CD4-positive, alpha-beta memory T cell (primary cell): ENCODE results near the gene RASA2. TPM values are rescaled to one million over a fixed set of nuclear protein-coding genes. Genes with fewer than 3 reads are reported as not detected.

Experiments used
- CTCF ChIA-PET: fragments of 350-600 bp; sonication (Branson Sonifier 250); formaldehyde crosslinking; loops from one replicate; lab custom pipeline; 2021; ENCODE audit warnings: inconsistent platforms; ENCODE audit not compliant: partially characterized antibody; lab: Charles Lee
- POLR2A ChIA-PET: fragments of 350-600 bp; sonication (Branson Sonifier 250); formaldehyde crosslinking; loops from one replicate; lab custom pipeline; 2021; ENCODE audit not compliant: partially characterized antibody; lab: Charles Lee
- DNase-seq, 5 donors: peaks; one replicate each; pipeline versions ENCODE4 v3.0.0 to v3.0.0-alpha.2; 2020 to 2022; ENCODE audit warnings: mixed read lengths in 1 of 5
- H3K27ac ChIP-seq: one replicate; pipeline ENCODE4 v1.7.0; 2013; ENCODE audit warnings: low read depth, low read length
- H3K27me3 ChIP-seq: 2 replicates; pipeline ENCODE4 v1.7.0; 2013; ENCODE audit warnings: mild to moderate bottlenecking, low read length, moderate library complexity; ENCODE audit not compliant: insufficient read depth
- H3K36me3 ChIP-seq: 2 replicates; pipeline ENCODE4 v1.7.0; 2013; ENCODE audit warnings: mild to moderate bottlenecking, low read length, moderate library complexity; ENCODE audit not compliant: insufficient read depth
- H3K4me1 ChIP-seq: 2 replicates; pipeline ENCODE4 v1.7.0; 2013; ENCODE audit warnings: mild to moderate bottlenecking, low read length, moderate library complexity; ENCODE audit not compliant: insufficient read depth
- H3K4me3 ChIP-seq, 2 donors: one replicate each; pipeline ENCODE4 v1.7.0; 2013; ENCODE audit warnings: low read length in 2 of 2, mild to moderate bottlenecking in 1 of 2
- H3K9me3 ChIP-seq, 2 donors: one replicate each; pipeline ENCODE4 v1.7.0; 2013; ENCODE audit warnings: low read length in 2 of 2, control low read depth in 1 of 2; ENCODE audit not compliant: control insufficient read depth in 1 of 2
- H3K27ac Mint-ChIP-seq, 7 donors: one replicate each; pipeline ENCODE4 v1.8.0; 2020 to 2021; ENCODE audit warnings: mixed read lengths in 7 of 7, mild to moderate bottlenecking in 6 of 7, inconsistent platforms in 3 of 7, moderate library complexity in 3 of 7
- H3K27me3 Mint-ChIP-seq, 2 donors: one replicate each; pipeline ENCODE4 v1.8.0; 2020 to 2021; ENCODE audit warnings: mixed read lengths in 2 of 2
- H3K36me3 Mint-ChIP-seq, 2 donors: one replicate each; pipeline ENCODE4 v1.8.0; 2020 to 2021; ENCODE audit warnings: mixed read lengths in 2 of 2, inconsistent platforms in 1 of 2, mild to moderate bottlenecking in 1 of 2
- H3K4me1 Mint-ChIP-seq, 4 donors: one replicate each; pipeline ENCODE4 v1.8.0; 2020 to 2021; ENCODE audit warnings: mixed read lengths in 4 of 4, mild to moderate bottlenecking in 1 of 4
- H3K4me3 Mint-ChIP-seq, 8 donors: one replicate each; pipeline ENCODE4 v1.8.0; 2020 to 2021; ENCODE audit warnings: mixed read lengths in 8 of 8, mild to moderate bottlenecking in 7 of 8, moderate library complexity in 6 of 8, inconsistent platforms in 3 of 8
- H3K9me3 Mint-ChIP-seq, 8 donors: one replicate each; pipeline ENCODE4 v1.8.0; 2020 to 2021; ENCODE audit warnings: mixed read lengths in 8 of 8, mild to moderate bottlenecking in 5 of 8, inconsistent platforms in 3 of 8, moderate library complexity in 1 of 8
- intact Hi-C: fragments of 100-400 bp; cut with micrococcal nuclease; formaldehyde crosslinking; loops from one replicate; pipeline ENCODE4 v1.15.1; 2023
- polyA plus RNA-seq, 2 donors: library from polyadenylated mRNA; unstranded; fragments of 300-500 nt; fragmentation: Illumina TruSeq; gene quantifications; one replicate each; pipeline ENCODE4 v1.2.3, GENCODE V29; 2021
- total RNA-seq, 2 experiments: library from RNA; stranded (reverse); gene quantifications; one replicate each; pipeline ENCODE4 v1.2.3, GENCODE V29; 2021

RASA2 gene
- total and polyA plus RNA-seq, 4 experiments from 2014 or later = 29.4 to 80.9 (median 57.0) TPM

GRCh38 chr3:141540531-141540930 lies 53.7 kb downstream of the RASA2 start:
- no peak overlapping the region for H3K4me3 Mint-ChIP-seq
- peak overlapping the region in 4 of 7 donors; percentile 30 to 86 (median 74) for H3K27ac Mint-ChIP-seq
- Histone ChIP-seq H3K9me3 (no peaks in the 10 kb centered on the region), H3K27ac (no peak overlapping the region), H3K36me3 (peaks cover 4% of the 10 kb centered on the region), H3K4me1 (peaks cover 49% of the 10 kb centered on the region), H3K27me3 (no peaks in the 10 kb centered on the region), H3K4me3 (no peak overlapping the region)
- H3K36me3 Mint-ChIP-seq = peaks cover 55 to 64% of the 10 kb centered on the region in 2 donors
- no peaks in the 10 kb centered on the region for H3K27me3 Mint-ChIP-seq
- no peak for DNase-seq
- peaks cover 38 to 65% (median 48%) of the 10 kb centered on the region in 4 donors for H3K4me1 Mint-ChIP-seq
- H3K9me3 Mint-ChIP-seq = peaks cover 0 to 21% (median 12%) of the 10 kb centered on the region in 8 donors
- intact Hi-C loops = loop anchor here (2.0 kb wide), 1 partner anchor 14 kb away; no protein-coding TSS in a partner anchor
- CTCF ChIA-PET = interaction anchor here (1.0 kb wide), 1 partner anchor 25 kb away, joined by 3 read pairs; no protein-coding TSS in a partner anchor
- POLR2A ChIA-PET = interaction anchor here (1.5 to 3.1 kb wide), 2 partner anchors 20 to 53 kb away, joined by 4 to 9 read pairs; no protein-coding TSS in a partner anchor

- ChIA-PET CTCF (interaction anchor here (0.7 kb wide), 1 partner anchor 335 kb away, joined by 3 read pairs; no protein-coding TSS in a partner anchor), POLR2A (interaction anchor here (3.1 kb wide), 1 partner anchor 18 kb away, joined by 9 read pairs; no protein-coding TSS in a partner anchor)
- Histone ChIP-seq H3K27me3 (no peaks in the 10 kb centered on the region), H3K9me3 (no peaks in the 10 kb centered on the region), H3K4me1 (peaks cover 49% of the 10 kb centered on the region), H3K36me3 (peaks cover 4% of the 10 kb centered on the region), H3K4me3 (no peak overlapping the region), H3K27ac (no peak overlapping the region)
- Mint-ChIP-seq H3K4me1 (peaks cover 43 to 75% (median 55%) of the 10 kb centered on the region in 4 donors), H3K4me3 (peak overlapping the region in 1 of 8 donors; percentile 9), H3K27ac (peak overlapping the region in 6 of 7 donors; percentile 24 to 84 (median 60)), H3K9me3 (peaks cover 0 to 21% (median 12%) of the 10 kb centered on the region in 8 donors), H3K36me3 (peaks cover 59 to 64% of the 10 kb centered on the region in 2 donors), H3K27me3 (no peaks in the 10 kb centered on the region)
- DNase-seq = no peak
- intact Hi-C loops = loop anchor here (1.0 kb wide), 1 partner anchor 11 kb away; no protein-coding TSS in a partner anchor
Measured at GRCh38 chr3:141542202-141542969, 55.6 kb downstream of the RASA2 start.

- peaks cover 4% of the 10 kb centered on the region for H3K36me3 ChIP-seq
- peaks cover 49 to 81% (median 61%) of the 10 kb centered on the region in 4 donors for H3K4me1 Mint-ChIP-seq
- no peaks in the 10 kb centered on the region for H3K27me3 Mint-ChIP-seq
- H3K9me3 ChIP-seq = no peaks in the 10 kb centered on the region
- no peak overlapping the region for H3K4me3 ChIP-seq
- no peak overlapping the region for H3K4me3 Mint-ChIP-seq
- no peak for DNase-seq
- ChIA-PET POLR2A (no interaction called here), CTCF (no interaction called here)
- intact Hi-C loops = loop anchor here (1.0 kb wide), 1 partner anchor 10 kb away; no protein-coding TSS in a partner anchor
- H3K36me3 Mint-ChIP-seq = peaks cover 62 to 68% of the 10 kb centered on the region in 2 donors
- peaks cover 49% of the 10 kb centered on the region for H3K4me1 ChIP-seq
- H3K27ac ChIP-seq = no peak overlapping the region
- peak overlapping the region in 6 of 7 donors; percentile 47 to 88 (median 79) for H3K27ac Mint-ChIP-seq
- H3K27me3 ChIP-seq = no peaks in the 10 kb centered on the region
- peaks cover 0 to 24% (median 12%) of the 10 kb centered on the region in 8 donors for H3K9me3 Mint-ChIP-seq
Measured at GRCh38 chr3:141542989-141543388, 56.2 kb downstream of the RASA2 start.

GRCh38 chr3:141544697-141545096 lies 57.9 kb downstream of the RASA2 start:
- Mint-ChIP-seq H3K27ac (peak overlapping the region; percentile 49 to 95 (median 87)), H3K36me3 (peaks cover 68 to 79% of the 10 kb centered on the region in 2 donors), H3K4me3 (peak overlapping the region; percentile 41 to 84 (median 73)), H3K4me1 (peaks cover 57 to 81% (median 70%) of the 10 kb centered on the region in 4 donors), H3K27me3 (no peaks in the 10 kb centered on the region), H3K9me3 (peaks cover 0 to 27% (median 13%) of the 10 kb centered on the region in 8 donors)
- H3K27me3 ChIP-seq = no peaks in the 10 kb centered on the region
- peak overlapping the region in 1 of 2 donors; percentile 39 for H3K4me3 ChIP-seq
- peaks cover 48% of the 10 kb centered on the region for H3K4me1 ChIP-seq
- CTCF ChIA-PET = interaction anchor here (0.9 to 2.4 kb wide), 8 partner anchors 8 to 90 kb away, joined by 3 to 16 read pairs (median 3); no protein-coding TSS in a partner anchor
- H3K9me3 ChIP-seq = no peaks in the 10 kb centered on the region
- peak; percentile 51 to 59 (median 53) for DNase-seq
- peak overlapping the region; percentile 57 for H3K27ac ChIP-seq
- peaks cover 4% of the 10 kb centered on the region for H3K36me3 ChIP-seq
- POLR2A ChIA-PET = interaction anchor here (1.1 to 6.0 kb wide), 7 partner anchors 8 to 57 kb away, joined by 3 to 47 read pairs (median 5); partner anchors contain the start of gene RASA2
- intact Hi-C loops = loop anchor here (2.0 kb wide), 1 partner anchor 46 kb away; no protein-coding TSS in a partner anchor

GRCh38 chr3:141546081-141546480 lies 59.3 kb downstream of the RASA2 start:
- peaks cover 4% of the 10 kb centered on the region for H3K36me3 ChIP-seq
- peak overlapping the region in 5 of 8 donors; percentile 7 to 56 (median 44) for H3K4me3 Mint-ChIP-seq
- no peaks in the 10 kb centered on the region for H3K9me3 ChIP-seq
- peaks cover 45% of the 10 kb centered on the region for H3K4me1 ChIP-seq
- H3K27ac Mint-ChIP-seq = peak overlapping the region in 5 of 7 donors; percentile 31 to 87 (median 67)
- ChIA-PET CTCF (interaction anchor here (1.7 kb wide), 1 partner anchor 14 kb away, joined by 7 read pairs; no protein-coding TSS in a partner anchor), POLR2A (interaction anchor here (1.0 to 6.0 kb wide), 2 partner anchors 15 to 59 kb away, joined by 3 to 47 read pairs; partner anchors contain the start of gene RASA2)
- no peaks in the 10 kb centered on the region for H3K27me3 ChIP-seq
- H3K27me3 Mint-ChIP-seq = no peaks in the 10 kb centered on the region
- H3K4me3 ChIP-seq = no peak overlapping the region
- H3K36me3 Mint-ChIP-seq = peaks cover 68 to 88% of the 10 kb centered on the region in 2 donors
- no peak for DNase-seq
- peaks cover 0 to 27% (median 13%) of the 10 kb centered on the region in 8 donors for H3K9me3 Mint-ChIP-seq
- peaks cover 60 to 82% (median 70%) of the 10 kb centered on the region in 4 donors for H3K4me1 Mint-ChIP-seq
- intact Hi-C loops = no loop called here
- H3K27ac ChIP-seq = no peak overlapping the region

GRCh38 chr3:141546586-141546985 lies 59.8 kb downstream of the RASA2 start:
- intact Hi-C loops = no loop called here
- Mint-ChIP-seq H3K4me1 (peaks cover 63 to 84% (median 72%) of the 10 kb centered on the region in 4 donors), H3K27me3 (no peaks in the 10 kb centered on the region), H3K36me3 (peaks cover 70 to 92% of the 10 kb centered on the region in 2 donors), H3K4me3 (no peak overlapping the region), H3K9me3 (peaks cover 0 to 27% (median 13%) of the 10 kb centered on the region in 8 donors), H3K27ac (peak overlapping the region in 6 of 7 donors; percentile 7 to 74 (median 58))
- ChIA-PET POLR2A (interaction anchor here (0.9 to 6.0 kb wide), 3 partner anchors 16 to 59 kb away, joined by 3 to 47 read pairs (median 3); partner anchors contain the start of gene RASA2), CTCF (interaction anchor here (1.1 to 1.7 kb wide), 2 partner anchors 10 to 14 kb away, joined by 4 to 7 read pairs; no protein-coding TSS in a partner anchor)
- no peak overlapping the region for H3K4me3 ChIP-seq
- H3K4me1 ChIP-seq = peaks cover 48% of the 10 kb centered on the region
- no peak overlapping the region for H3K27ac ChIP-seq
- peaks cover 4% of the 10 kb centered on the region for H3K36me3 ChIP-seq
- DNase-seq = no peak
- no peaks in the 10 kb centered on the region for H3K27me3 ChIP-seq
- H3K9me3 ChIP-seq = no peaks in the 10 kb centered on the region
